ENCODE measurements around the gene ANXA2R. TPM values are rescaled to one million over a fixed set of nuclear protein-coding genes. Genes with fewer than 3 reads are reported as not detected.

The ANXA2R gene
- total and polyA plus RNA-seq, 2 of the 13 experiments (the other 11 are each of a cell fraction or from before 2014, with no cell fraction given) = 0.95 to 1.3 TPM

- TF ChIP-seq ARID4A (CRISPR knock-in tag; IDR thresholded peaks at IDR 0.05; ENCODE audit: borderline replicate concordance) (no peak), NR2F6 (IDR thresholded peaks at IDR 0.05) (no peak), NR2F6 (CRISPR knock-in tag; IDR thresholded peaks at IDR 0.05) (no peak), KAT2B (IDR thresholded peaks at IDR 0.05; ENCODE audit: borderline replicate concordance, low read depth, low read length) (no peak), STAG1 (CRISPR knock-in tag; IDR thresholded peaks at IDR 0.05) (no peak), CREB1 (IDR thresholded peaks at IDR 0.05) (no peak), CREB1 (CRISPR knock-in tag; IDR thresholded peaks at IDR 0.05) (0 out of 2 replicates have a peak, but pooled peaks have one; percentile 0), POGZ (CRISPR knock-in tag; IDR thresholded peaks at IDR 0.05) (no peak), ZNF136 (CRISPR knock-in tag; IDR thresholded peaks at IDR 0.05; ENCODE audit: low read depth) (peak; percentile 72; the same call in 1 of the 2 replicates), ATF5 (CRISPR knock-in tag; IDR thresholded peaks at IDR 0.05; ENCODE audit: low read depth) (no peak), ZMYM3 (CRISPR knock-in tag; IDR thresholded peaks at IDR 0.05) (no peak), ZSCAN29 (CRISPR knock-in tag; conservative IDR thresholded peaks at IDR 0.05) (no peak), SP140L (CRISPR knock-in tag; IDR thresholded peaks at IDR 0.05; ENCODE audit: borderline replicate concordance) (no peak), MXD1 (CRISPR knock-in tag; IDR thresholded peaks at IDR 0.05) (0 out of 2 replicates have a peak, but pooled peaks have one; percentile 23), MED8 (CRISPR knock-in tag; IDR thresholded peaks at IDR 0.05; ENCODE audit: insufficient replicate concordance) (peak; percentile 17), PHF20 (CRISPR knock-in tag; IDR thresholded peaks at IDR 0.05) (no peak), E2F1 (CRISPR knock-in tag; IDR thresholded peaks at IDR 0.05) (no peak), TERF1 (CRISPR knock-in tag; IDR thresholded peaks at IDR 0.05) (no peak), ZNF224 (CRISPR knock-in tag; IDR thresholded peaks at IDR 0.05) (no peak), NFKBIZ (CRISPR knock-in tag; IDR thresholded peaks at IDR 0.05) (no peak), NONO (IDR thresholded peaks at IDR 0.05) (no peak), NONO (CRISPR knock-in tag; conservative IDR thresholded peaks at IDR 0.05) (no peak), DPF2 (CRISPR knock-in tag; IDR thresholded peaks at IDR 0.05; ENCODE audit: borderline replicate concordance, low read depth) (no peak), ZNF7 (CRISPR knock-in tag; IDR thresholded peaks at IDR 0.05) (no peak)
Measured at GRCh38 chr5:43010935-43011315, 29.2 kb downstream of the ANXA2R start (continued).
